OCI-LY3 (cell line): Measurements from ENCODE around the gene IFIH1.

Source experiments
- H2AFZ ChIP-seq: fragments of 200-600, 300-600 bp; shearing (Covaris generic); 2 replicates; pipeline ENCODE4 v1.6.0; 2014; ENCODE audit warnings: antibody characterized with exemption, low read depth, low read length
- H3K27ac ChIP-seq: fragments of 200-600, 300-600 bp; sonication (generic); 2 replicates; pipeline ENCODE4 v1.5.1; 2014; ENCODE audit warnings: mild to moderate bottlenecking, low read length, moderate library complexity, mixed read lengths
- H3K27me3 ChIP-seq: fragments of 200-600, 300-600 bp; sonication (generic); 2 replicates; pipeline ENCODE4 v1.6.1; 2014; ENCODE audit warnings: low read depth, low read length, mixed read lengths
- H3K36me3 ChIP-seq: fragments of 200-600, 300-600 bp; sonication (generic); replicated peaks from 2 replicates; pipeline ENCODE3; 2014; ENCODE audit warnings: low read depth, low read length, mixed read lengths
- H3K4me1 ChIP-seq: fragments of 300-600, 200-600 bp; sonication (generic); 2 replicates; pipeline ENCODE4 v1.6.1; 2014; ENCODE audit warnings: low read length, mixed read lengths
- H3K4me2 ChIP-seq: fragments of 200-600, 300-600 bp; sonication (generic); 2 replicates; pipeline ENCODE4 v1.6.1; 2014; ENCODE audit warnings: low read length, mixed read lengths
- H3K4me3 ChIP-seq: fragments of 300-600, 200-600 bp; sonication (generic); 2 replicates; pipeline ENCODE4 v1.5.1; 2014; ENCODE audit warnings: antibody characterized with exemption, mild to moderate bottlenecking, low read length, moderate library complexity
- H3K79me2 ChIP-seq: fragments of 300-600, 200-600 bp; shearing (Covaris generic); 2 replicates; pipeline ENCODE4 v1.6.1; 2014; ENCODE audit warnings: mild to moderate bottlenecking, low read length, mixed read lengths
- H3K9ac ChIP-seq: fragments of 300-600, 200-600 bp; shearing (Covaris generic); 2 replicates; pipeline ENCODE4 v1.6.0; 2014; ENCODE audit warnings: mild to moderate bottlenecking, low read length, moderate library complexity
- H3K9me3 ChIP-seq: fragments of 200-600, 300-600 bp; shearing (Covaris generic); 2 replicates; pipeline ENCODE4 v1.6.1; 2014; ENCODE audit warnings: low read length, mixed read lengths; ENCODE audit not compliant: insufficient read depth
- H4K20me1 ChIP-seq: fragments of 200-600, 300-600 bp; sonication (generic); 2 replicates; pipeline ENCODE4 v1.6.1; 2016; ENCODE audit warnings: low read length, mixed read lengths; ENCODE audit not compliant: insufficient read depth
- CTCF ChIP-seq: fragments of 200-600, 300-600 bp; sonication (generic); IDR thresholded peaks from 2 replicates; pipeline ENCODE4 v1.5.1; 2014; ENCODE audit warnings: antibody characterized with exemption, low read length, low read depth
- EZH2phosphoT487 ChIP-seq: fragments of 200-600 bp; shearing (Covaris generic); IDR thresholded peaks from 2 replicates; pipeline ENCODE4 v1.6.1; 2018; ENCODE audit warnings: antibody characterized with exemption, mixed run types, low read depth

IFIH1 gene

GRCh38 chr2:162266460-162266760 lies 52.1 kb downstream of the IFIH1 start:
- no peak overlapping the region for H3K9ac ChIP-seq
- TF ChIP-seq EZH2phosphoT487, result no peak
- no peaks in the 10 kb centered on the region for H3K27me3 ChIP-seq
- H3K4me1 ChIP-seq, result peaks cover 4% of the 10 kb centered on the region
- H4K20me1 ChIP-seq, result no peaks in the 10 kb centered on the region
- H2AFZ ChIP-seq, result no peak overlapping the region
- no peak overlapping the region for H3K4me2 ChIP-seq
- no peaks in the 10 kb centered on the region for H3K79me2 ChIP-seq
- peaks cover 52% of the 10 kb centered on the region for H3K36me3 ChIP-seq
- H3K4me3 ChIP-seq, result no peak overlapping the region
- H3K27ac ChIP-seq, result no peak overlapping the region
- H3K9me3 ChIP-seq, result no peaks in the 10 kb centered on the region

DNA sequence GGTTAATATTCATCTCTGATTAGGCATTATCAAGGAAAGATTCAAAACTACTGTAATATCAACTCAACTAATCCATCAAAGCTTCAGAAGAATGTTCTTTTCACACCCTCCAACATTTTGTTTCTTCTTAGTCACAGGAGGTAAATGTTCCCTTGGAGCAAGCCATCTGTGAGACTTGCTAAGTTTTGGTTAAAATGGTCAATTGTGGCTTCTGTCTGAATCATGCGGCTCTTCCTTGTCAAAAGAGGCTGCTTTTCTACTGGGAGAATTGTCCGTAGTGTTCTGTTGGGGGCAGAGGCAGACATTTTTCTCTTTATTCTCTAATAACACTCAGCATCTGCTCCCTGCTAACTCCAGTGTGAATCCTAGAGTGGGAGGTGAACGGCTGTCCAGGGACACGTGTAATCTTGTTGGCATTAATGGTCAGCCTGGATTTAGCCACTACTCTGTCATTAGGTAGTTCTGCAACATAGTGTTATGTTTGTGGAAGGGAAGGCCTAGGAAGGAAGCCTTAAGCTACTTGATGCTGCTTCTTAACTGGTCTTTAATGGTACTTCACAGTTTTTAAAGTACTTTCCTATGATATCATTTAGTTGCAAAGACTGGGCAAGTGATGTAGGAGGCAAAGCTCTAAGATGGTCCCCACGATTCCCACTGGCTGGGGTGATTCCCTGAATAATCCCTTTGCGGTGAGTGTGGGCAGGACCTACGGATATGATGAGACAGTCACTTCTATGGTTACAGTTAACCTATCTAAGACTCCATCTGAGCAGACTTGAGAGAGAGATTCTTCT lies 52.6 kb downstream of the IFIH1 start:
- peaks cover 9% of the 10 kb centered on the region for H3K4me1 ChIP-seq
- H3K9me3 ChIP-seq, result no peaks in the 10 kb centered on the region
- TF ChIP-seq CTCF, result no peak
- no peak for TF ChIP-seq EZH2phosphoT487
- no peaks in the 10 kb centered on the region for H3K27me3 ChIP-seq
- no peak overlapping the region for H3K9ac ChIP-seq
- H4K20me1 ChIP-seq, result no peaks in the 10 kb centered on the region
- H3K27ac ChIP-seq, result no peak overlapping the region
- H3K4me3 ChIP-seq, result no peak overlapping the region
- no peak overlapping the region for H3K4me2 ChIP-seq
- H3K79me2 ChIP-seq, result no peaks in the 10 kb centered on the region
- no peak overlapping the region for H2AFZ ChIP-seq
- H3K36me3 ChIP-seq, result peaks cover 50% of the 10 kb centered on the region

GRCh38 chr2:162261032-162261945 lies 57.2 kb downstream of the IFIH1 start:
- peak overlapping the region; percentile 9; the same call in 1 of the 2 replicates for H3K4me2 ChIP-seq

DNA sequence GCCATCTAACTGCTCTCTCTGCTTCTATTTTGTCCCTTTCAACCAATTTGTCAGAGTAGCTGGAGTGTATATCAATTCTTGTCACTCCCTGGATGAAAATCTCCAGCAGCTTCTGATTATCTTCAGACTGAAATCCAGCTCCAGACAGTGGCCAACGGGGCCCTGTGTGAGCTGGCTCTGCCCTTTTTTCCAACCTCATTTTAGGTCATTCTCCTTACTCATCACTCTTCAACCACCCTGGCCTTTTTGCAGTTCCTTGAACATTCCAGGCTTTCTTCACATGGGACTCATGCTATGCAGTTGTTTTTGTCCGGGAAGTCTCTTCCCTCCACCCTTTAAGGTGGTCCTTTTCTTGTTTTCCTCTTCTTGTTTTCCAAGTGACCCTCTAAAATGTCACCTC lies 59.8 kb downstream of the IFIH1 start:
- Histone ChIP-seq H3K4me3 (no peak overlapping the region), H3K4me1 (peaks cover 13% of the 10 kb centered on the region), H3K79me2 (no peaks in the 10 kb centered on the region), H2AFZ (no peak overlapping the region), H3K27ac (no peak overlapping the region), H3K27me3 (no peaks in the 10 kb centered on the region), H4K20me1 (no peaks in the 10 kb centered on the region), H3K36me3 (peaks cover 6% of the 10 kb centered on the region), H3K9me3 (no peaks in the 10 kb centered on the region), H3K9ac (no peak overlapping the region), H3K4me2 (no peak overlapping the region)
- TF ChIP-seq CTCF, result no peak
- no peak for TF ChIP-seq EZH2phosphoT487

More at GRCh38 chr2:162261032-162261945, 57.2 kb downstream of the IFIH1 start:
- TF ChIP-seq CTCF (no peak), EZH2phosphoT487 (no peak)
- Histone ChIP-seq H3K9ac (no peak overlapping the region), H3K79me2 (no peaks in the 10 kb centered on the region), H2AFZ (no peak overlapping the region), H3K27me3 (no peaks in the 10 kb centered on the region), H4K20me1 (no peaks in the 10 kb centered on the region), H3K4me1 (peaks cover 13% of the 10 kb centered on the region), H3K4me3 (no peak overlapping the region), H3K36me3 (peaks cover 17% of the 10 kb centered on the region), H3K27ac (no peak overlapping the region), H3K9me3 (no peaks in the 10 kb centered on the region)
